Body of pancreas (tissue), 4 donors: ENCODE data around the gene ARHGAP4.

Source experiments
- CTCF ChIP-seq, 7 experiments: fragments of 450-650 bp in 4 of 7; fragments of 200-600 bp in 3 of 7; sonication (generic) in 3 of 7; IDR thresholded peaks; one replicate each; pipeline ENCODE4 v1.5.1; 2016 to 2019; ENCODE audit warnings: antibody characterized with exemption in 7 of 7
- POLR2A ChIP-seq, 3 donors: fragments of 450-650 bp; IDR thresholded peaks; one replicate each; pipeline ENCODE4 v1.6.1; 2016; ENCODE audit warnings: antibody characterized with exemption in 3 of 3, mild to moderate bottlenecking in 2 of 3

- TF ChIP-seq CTCF (IDR thresholded peaks at IDR 0.05) (no peak), POLR2A (IDR thresholded peaks at IDR 0.05) (no peak)
Observed at GRCh38 chrX:153919281-153919680, 6.8 kb downstream of the ARHGAP4 start.
